HuH-7.5 (cell line): ENCODE measurements around the gene SERPINE1.
"Not testable (repeated sequence)": the region's sequence is repeated elsewhere in the genome, so short reads cannot be mapped to it uniquely, and the experiment has no call there.

Experiments used
- DNase-seq: peaks from one replicate; pipeline ENCODE4 v3.0.0; 2011; ENCODE audit warnings: low spot score

Gene SERPINE1

GRCh38 chr7:101124376-101125056, 2.4 kb upstream of the SERPINE1 start:
- DNase-seq, result peak; percentile 45

- no peak for DNase-seq
Measured at GRCh38 chr7:101125989-101126650, 784 bp upstream of the SERPINE1 start.

- no peak for DNase-seq
Measured at GRCh38 chr7:101127460-101128039, 646 bp downstream of the SERPINE1 start.

GRCh38 chr7:101128040-101128834, 1.3 kb downstream of the SERPINE1 start:
- no peak for DNase-seq

- no peak for DNase-seq
Measured at GRCh38 chr7:101129603-101130117, 2.8 kb downstream of the SERPINE1 start.

GRCh38 chr7:101132626-101133600, 6.0 kb downstream of the SERPINE1 start:
- not testable (repeated sequence) for DNase-seq

GRCh38 chr7:101133621-101134398, 6.9 kb downstream of the SERPINE1 start:
- no peak for DNase-seq

GRCh38 chr7:101134399-101134980, 7.6 kb downstream of the SERPINE1 start:
- no peak for DNase-seq

GRCh38 chr7:101137651-101138212, 10.8 kb downstream of the SERPINE1 start:
- no peak for DNase-seq

GRCh38 chr7:101138213-101138870, 11.4 kb downstream of the SERPINE1 start:
- DNase-seq, result peak; percentile 73

GRCh38 chr7:101140339-101140699, 13.4 kb downstream of the SERPINE1 start:
- DNase-seq, result no peak

- no peak for DNase-seq
Measured at GRCh38 chr7:101140746-101141382, 14.0 kb downstream of the SERPINE1 start.

- DNase-seq, result no peak
Measured at GRCh38 chr7:101151908-101152651, 25.2 kb downstream of the SERPINE1 start.

GRCh38 chr7:101153969-101154692, 27.2 kb downstream of the SERPINE1 start, which contains the start of gene AP1S1:
Gene AP1S1 (plus strand): TSS chr7:101154476. CDS start chr7:101154515, 39 bp downstream.
- DNase-seq, result peak; percentile 99

- DNase-seq, result no peak
Measured at GRCh38 chr7:101154693-101155102, 27.8 kb downstream of the SERPINE1 start.

GRCh38 chr7:101155303-101155702, 28.4 kb downstream of the SERPINE1 start:
- no peak for DNase-seq

GRCh38 chr7:101156277-101156676, 29.4 kb downstream of the SERPINE1 start:
- DNase-seq, result peak; percentile 32
